Omental fat pad (tissue), 4 donors: Measurements from ENCODE around the gene SGPP1. TPM values are rescaled to one million over a fixed set of nuclear protein-coding genes. Genes with fewer than 3 reads are reported as not detected.
"Not testable (repeated sequence)": the region's sequence is repeated elsewhere in the genome, so short reads cannot be mapped to it uniquely, and the experiment has no call there.

Source experiments
- ATAC-seq: fragments of 150-250 bp; one replicate; pipeline ENCODE4 v1.9.1; 2016; ENCODE audit warnings: mild to moderate bottlenecking, moderate library complexity; ENCODE audit not compliant: low FRiP score
- DNase-seq: peaks from one replicate; pipeline ENCODE4 v3.0.0-alpha.2; 2019; ENCODE audit warnings: low spot score
- CTCF ChIP-seq, 3 donors: fragments of 450-650 bp; IDR thresholded peaks; one replicate each; pipeline ENCODE4 v1.5.1; 2016 to 2017; ENCODE audit warnings: antibody characterized with exemption in 3 of 3, mild to moderate bottlenecking in 3 of 3, moderate library complexity in 2 of 3
- total RNA-seq, 4 donors: library from RNA; depleted of rRNA; stranded (reverse); fragments of >200 nt; gene quantifications; one replicate each; pipeline ENCODE4 v1.1.0, GENCODE V29; 2016

The SGPP1 gene
- total RNA-seq, 4 donors from 2014 or later, result 18.9 to 23.5 (median 21.1) TPM

GRCh38 chr14:63764103-63764502, 36.2 kb upstream of the SGPP1 start:
- no peak for ATAC-seq
- no peak for DNase-seq
- no peak for TF ChIP-seq CTCF (IDR thresholded peaks at IDR 0.05)

- no peak for ATAC-seq
- no peak for TF ChIP-seq CTCF (IDR thresholded peaks at IDR 0.05)
- DNase-seq, result no peak
These were observed 33.7 kb upstream of the SGPP1 start for GRCh38 chr14:63761351-63762117.

GRCh38 chr14:63760014-63760413, 32.1 kb upstream of the SGPP1 start:
- ATAC-seq, result no peak
- no peak for DNase-seq

GRCh38 chr14:63759456-63759855, 31.6 kb upstream of the SGPP1 start:
- DNase-seq (no peak), ATAC-seq (no peak)
- no peak for TF ChIP-seq CTCF (IDR thresholded peaks at IDR 0.05)

More at GRCh38 chr14:63760014-63760413, 32.1 kb upstream of the SGPP1 start:
- no peak for TF ChIP-seq CTCF (IDR thresholded peaks at IDR 0.05)

- TF ChIP-seq CTCF (IDR thresholded peaks at IDR 0.05), result no peak
- DNase-seq (no peak), ATAC-seq (no peak)
These were observed 29.3 kb upstream of the SGPP1 start for GRCh38 chr14:63757211-63757610.

GRCh38 chr14:63752449-63753169, 24.7 kb upstream of the SGPP1 start:
- ATAC-seq (no peak), DNase-seq (no peak)
- no peak for TF ChIP-seq CTCF (IDR thresholded peaks at IDR 0.05)

- ATAC-seq, DNase-seq: not testable (repeated sequence)
These were observed 23.2 kb upstream of the SGPP1 start for GRCh38 chr14:63751076-63751475.
